ENCODE measurements around the gene METRNL.

GRCh38 chr17:83076938-83077337, 2.5 kb upstream of the METRNL start:
- TF ChIP-seq TARDBP (IDR thresholded peaks at IDR 0.05) (no peak), NFRKB (IDR thresholded peaks at IDR 0.05) (no peak), SP1 (IDR thresholded peaks at IDR 0.05) (no peak), BHLHE40 (IDR thresholded peaks at IDR 0.05; ENCODE audit: borderline replicate concordance) (no peak), HDGF (IDR thresholded peaks at IDR 0.05; ENCODE audit: borderline replicate concordance) (no peak), ARNT (IDR thresholded peaks at IDR 0.05) (no peak), LEF1 (IDR thresholded peaks at IDR 0.05; ENCODE audit: borderline replicate concordance) (no peak), CTBP1 (IDR thresholded peaks at IDR 0.05; ENCODE audit: borderline replicate concordance) (no peak), FOXA1 (IDR thresholded peaks at IDR 0.05) (no peak), FOXM1 (IDR thresholded peaks at IDR 0.05; ENCODE audit: borderline replicate concordance) (no peak), ZNF384 (IDR thresholded peaks at IDR 0.05) (no peak)
